ENCODE data around the gene EFTUD2. TPM values are rescaled to one million over a fixed set of nuclear protein-coding genes. Genes with fewer than 3 reads are reported as not detected.

EFTUD2 gene
- total and polyA plus RNA-seq, 2 of the 13 experiments (the other 11 are each of a cell fraction or from before 2014, with no cell fraction given), result 111 to 137 TPM

DNA sequence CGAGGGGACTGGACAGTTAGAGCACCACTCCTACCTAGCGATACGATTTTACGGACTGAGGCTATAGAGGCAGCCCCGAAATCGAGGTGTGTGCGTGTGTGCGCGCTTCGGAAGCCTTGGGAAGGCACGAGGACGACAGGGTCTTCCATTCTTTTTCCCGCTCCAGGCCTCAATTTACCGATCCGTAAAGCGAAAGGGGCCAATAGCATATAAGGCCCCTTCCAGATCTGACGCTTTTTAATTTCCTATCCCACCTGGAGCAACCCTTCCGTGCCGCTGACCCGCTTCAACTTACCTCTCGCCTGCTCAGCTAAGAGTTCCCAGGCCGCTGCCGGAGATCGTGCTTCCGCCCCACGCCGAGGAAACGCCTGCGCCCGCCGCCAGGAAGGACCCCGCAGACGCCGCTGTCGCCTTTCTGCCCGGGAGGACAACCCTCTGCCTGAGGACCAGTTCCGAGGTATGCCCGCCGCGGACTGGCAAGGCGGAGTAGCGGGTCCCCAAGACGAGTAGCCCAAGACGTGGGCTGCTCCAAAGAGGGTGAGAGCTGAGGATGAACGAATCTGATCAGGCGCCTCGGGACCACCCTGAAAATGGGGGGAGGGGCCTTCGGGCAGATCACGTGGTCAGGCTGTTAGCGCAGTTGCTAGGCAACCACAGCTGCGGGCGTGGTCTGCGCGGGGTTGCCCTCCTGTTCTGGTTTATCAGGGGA, at the start of gene EFTUD2 (continued):
- TF ChIP-seq MED8 (CRISPR knock-in tag; IDR thresholded peaks at IDR 0.05; ENCODE audit: insufficient replicate concordance) (no peak), BHLHE40 (IDR thresholded peaks at IDR 0.05; ENCODE audit: low read length) (no peak; the same call in none of the 2 replicates), CBFB (CRISPR knock-in tag; IDR thresholded peaks at IDR 0.05) (peak; percentile 95), ZNF563 (CRISPR knock-in tag; IDR thresholded peaks at IDR 0.05) (peak; percentile 94; the same call in 1 of the 2 replicates), PHF21A (CRISPR knock-in tag; IDR thresholded peaks at IDR 0.05) (peak; percentile 90; the same call in 1 of the 2 replicates), SP1 (IDR thresholded peaks at IDR 0.05) (no peak), SP1 (CRISPR knock-in tag; IDR thresholded peaks at IDR 0.05) (peak; percentile 86; the same call in 1 of the 2 replicates), TERF1 (CRISPR knock-in tag; IDR thresholded peaks at IDR 0.05) (no peak), ZNF761 (CRISPR knock-in tag; conservative IDR thresholded peaks at IDR 0.05) (peak; percentile 85), NFE2 (CRISPR knock-in tag; IDR thresholded peaks at IDR 0.05) (no peak), HMGA1 (CRISPR knock-in tag; conservative IDR thresholded peaks at IDR 0.05) (no peak), FOXK2 (IDR thresholded peaks at IDR 0.05) (no peak), ZNF557 (CRISPR knock-in tag; IDR thresholded peaks at IDR 0.05) (no peak; the same call in 1 of the 2 replicates), STAT5B (CRISPR knock-in tag; IDR thresholded peaks at IDR 0.05) (no peak), SMAD3 (CRISPR knock-in tag; IDR thresholded peaks at IDR 0.05) (peak; percentile 96), ZNF784 (CRISPR knock-in tag; IDR thresholded peaks at IDR 0.05; ENCODE audit: borderline replicate concordance) (peak; percentile 98), ZNF790 (CRISPR knock-in tag; IDR thresholded peaks at IDR 0.05; ENCODE audit: borderline replicate concordance) (peak; percentile 79; the same call in 1 of the 2 replicates), PAXIP1 (CRISPR knock-in tag; conservative IDR thresholded peaks at IDR 0.05) (peak; percentile 85)
- TF ChIP-seq, protein P1, sequence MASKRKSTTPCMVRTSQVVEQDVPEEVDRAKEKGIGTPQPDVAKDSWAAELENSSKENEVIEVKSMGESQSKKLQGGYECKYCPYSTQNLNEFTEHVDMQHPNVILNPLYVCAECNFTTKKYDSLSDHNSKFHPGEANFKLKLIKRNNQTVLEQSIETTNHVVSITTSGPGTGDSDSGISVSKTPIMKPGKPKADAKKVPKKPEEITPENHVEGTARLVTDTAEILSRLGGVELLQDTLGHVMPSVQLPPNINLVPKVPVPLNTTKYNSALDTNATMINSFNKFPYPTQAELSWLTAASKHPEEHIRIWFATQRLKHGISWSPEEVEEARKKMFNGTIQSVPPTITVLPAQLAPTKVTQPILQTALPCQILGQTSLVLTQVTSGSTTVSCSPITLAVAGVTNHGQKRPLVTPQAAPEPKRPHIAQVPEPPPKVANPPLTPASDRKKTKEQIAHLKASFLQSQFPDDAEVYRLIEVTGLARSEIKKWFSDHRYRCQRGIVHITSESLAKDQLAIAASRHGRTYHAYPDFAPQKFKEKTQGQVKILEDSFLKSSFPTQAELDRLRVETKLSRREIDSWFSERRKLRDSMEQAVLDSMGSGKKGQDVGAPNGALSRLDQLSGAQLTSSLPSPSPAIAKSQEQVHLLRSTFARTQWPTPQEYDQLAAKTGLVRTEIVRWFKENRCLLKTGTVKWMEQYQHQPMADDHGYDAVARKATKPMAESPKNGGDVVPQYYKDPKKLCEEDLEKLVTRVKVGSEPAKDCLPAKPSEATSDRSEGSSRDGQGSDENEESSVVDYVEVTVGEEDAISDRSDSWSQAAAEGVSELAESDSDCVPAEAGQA (IDR thresholded peaks at IDR 0.05; ENCODE audit: low read depth), result peak; percentile 93
- TF ChIP-seq, protein P1 (CRISPR knock-in tag; IDR thresholded peaks at IDR 0.05; ENCODE audit: borderline replicate concordance), result no peak
